Kidney (tissue), 14 donors: ENCODE data around the gene PLEKHM3. TPM values are rescaled to one million over a fixed set of nuclear protein-coding genes. Genes with fewer than 3 reads are reported as not detected.
A peak's percentile ranks its signal among the peaks of the same experiment; 100 is the strongest.

ENCODE experiments used
- DNase-seq, 5 donors: peaks; one replicate each; pipeline ENCODE4 v3.0.0-alpha.2; 2013 to 2020
- FAIRE-seq: peaks from 2 replicates; lab custom pipeline; 2012; peaks lifted over from hg19 to GRCh38; lab: Jason Lieb, UNC
- H3K27ac ChIP-seq, 2 donors: one replicate each; pipeline ENCODE4 v1.7.0; 2013; ENCODE audit warnings: low read depth in 2 of 2, low read length in 2 of 2, inconsistent platforms in 1 of 2
- H3K27me3 ChIP-seq: one replicate; pipeline ENCODE4 v1.7.1; 2013; ENCODE audit warnings: low read length, inconsistent platforms; ENCODE audit not compliant: control insufficient read depth, insufficient read depth
- H3K36me3 ChIP-seq, 3 donors: one replicate each; pipeline versions ENCODE4 v1.7.0 to v1.7.1; 2013; ENCODE audit warnings: low read length in 3 of 3, control low read depth in 1 of 3, inconsistent platforms in 1 of 3; ENCODE audit not compliant: insufficient read depth in 3 of 3, control insufficient read depth in 2 of 3
- H3K4me1 ChIP-seq, 3 donors: one replicate each; pipeline versions ENCODE4 v1.7.0 to v1.7.1; 2013; ENCODE audit warnings: low read length in 3 of 3, inconsistent platforms in 1 of 3, low read depth in 1 of 3; ENCODE audit not compliant: control insufficient read depth in 2 of 3, insufficient read depth in 2 of 3
- H3K4me3 ChIP-seq, 3 donors: one replicate each; pipeline versions ENCODE4 v1.7.0 to v1.8.1; 2013; ENCODE audit warnings: low read length in 3 of 3, control low read depth in 1 of 3, inconsistent platforms in 1 of 3
- H3K9ac ChIP-seq, 3 donors: one replicate each; pipeline versions ENCODE4 v1.7.0 to v1.7.1; 2013; ENCODE audit warnings: low read length in 3 of 3, control low read depth in 1 of 3, inconsistent platforms in 1 of 3
- H3K9me3 ChIP-seq, 3 donors: one replicate each; pipeline versions ENCODE4 v1.7.0 to v1.7.1; 2013; ENCODE audit warnings: low read length in 3 of 3, control low read depth in 1 of 3, inconsistent platforms in 1 of 3; ENCODE audit not compliant: control insufficient read depth in 2 of 3, insufficient read depth in 1 of 3
- intact Hi-C: fragments of 100-400 bp; cut with DNase I; formaldehyde crosslinking; loops from one replicate; pipeline ENCODE4 v1.11.1; 2022
- polyA plus RNA-seq: library from polyadenylated mRNA; stranded (reverse); fragments of 350-450 nt; fragmentation: Illumina TruSeq; extraction: RNeasy Lipid Tissue Mini Kit (QIAGEN cat#74804); gene quantifications from one replicate; pipeline ENCODE4 v1.2.3, GENCODE V29; 2014; ENCODE audit warnings: low read depth, low replicate concordance; ENCODE audit not compliant: insufficient read depth
- total RNA-seq: library from RNA; stranded (reverse); fragmentation: NEBNext Ultra II Directional; extraction: Animal tissue kit (Norgen Biotek cat#: 25700); gene quantifications from one replicate; pipeline ENCODE4 v1.2.1, GENCODE V29; 2021
- TF ChIP-seq, protein P1 (sequence below): IDR thresholded peaks from 3 replicates; pipeline ENCODE4 v1.5.1; 2012; ENCODE audit warnings: mild to moderate bottlenecking, moderate library complexity, borderline replicate concordance; ENCODE audit not compliant: insufficient read depth; ENCODE audit errors: extremely low read depth
- donor health status: control.
- donor health status: control.
- donor health status: control.
- donor health status: control.
- donor health status: control.
- donor health status: DM: yes; HTN: yes; CAD: no.
- donor health status: Normal renal cell carcinoma (clear cell type).

Gene PLEKHM3
- total and polyA plus RNA-seq, 2 donors from 2014 or later, result 4.2 to 13.5 TPM

DNA sequence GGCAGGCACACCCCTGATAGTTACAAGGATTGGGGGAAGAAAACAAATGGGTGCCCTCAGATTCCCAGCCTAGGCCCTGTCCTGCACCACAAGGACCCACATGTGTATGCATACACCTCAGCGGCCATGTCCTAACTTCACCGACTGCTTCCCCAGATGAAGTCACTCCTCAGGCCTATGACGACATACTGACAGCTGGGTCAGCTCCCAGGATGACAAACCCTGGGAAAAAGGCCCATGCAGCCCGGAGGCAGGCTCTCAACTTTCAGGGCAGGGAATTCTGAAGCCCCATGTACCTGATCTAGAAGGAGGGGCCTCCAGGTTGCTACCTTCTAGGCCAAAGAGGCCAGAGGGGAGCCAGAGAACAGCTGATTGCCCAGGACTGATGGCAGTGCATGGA is 11.0 kb upstream of the PLEKHM3 start:
- H3K27ac ChIP-seq, result no peak overlapping the region
- FAIRE-seq (no peak), DNase-seq (no peak)
- no peaks in the 10 kb centered on the region for H3K27me3 ChIP-seq
- TF ChIP-seq, protein P1, sequence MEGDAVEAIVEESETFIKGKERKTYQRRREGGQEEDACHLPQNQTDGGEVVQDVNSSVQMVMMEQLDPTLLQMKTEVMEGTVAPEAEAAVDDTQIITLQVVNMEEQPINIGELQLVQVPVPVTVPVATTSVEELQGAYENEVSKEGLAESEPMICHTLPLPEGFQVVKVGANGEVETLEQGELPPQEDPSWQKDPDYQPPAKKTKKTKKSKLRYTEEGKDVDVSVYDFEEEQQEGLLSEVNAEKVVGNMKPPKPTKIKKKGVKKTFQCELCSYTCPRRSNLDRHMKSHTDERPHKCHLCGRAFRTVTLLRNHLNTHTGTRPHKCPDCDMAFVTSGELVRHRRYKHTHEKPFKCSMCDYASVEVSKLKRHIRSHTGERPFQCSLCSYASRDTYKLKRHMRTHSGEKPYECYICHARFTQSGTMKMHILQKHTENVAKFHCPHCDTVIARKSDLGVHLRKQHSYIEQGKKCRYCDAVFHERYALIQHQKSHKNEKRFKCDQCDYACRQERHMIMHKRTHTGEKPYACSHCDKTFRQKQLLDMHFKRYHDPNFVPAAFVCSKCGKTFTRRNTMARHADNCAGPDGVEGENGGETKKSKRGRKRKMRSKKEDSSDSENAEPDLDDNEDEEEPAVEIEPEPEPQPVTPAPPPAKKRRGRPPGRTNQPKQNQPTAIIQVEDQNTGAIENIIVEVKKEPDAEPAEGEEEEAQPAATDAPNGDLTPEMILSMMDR, result no peak
- no peaks in the 10 kb centered on the region for H3K9me3 ChIP-seq
- intact Hi-C loops, result loop anchor here (10.0 kb wide), 1 partner anchor 292 kb away; no protein-coding TSS in a partner anchor
- H3K4me1 ChIP-seq, result no peaks in the 10 kb centered on the region
- H3K36me3 ChIP-seq, result no peaks in the 10 kb centered on the region
- no peak overlapping the region for H3K9ac ChIP-seq
- no peak overlapping the region for H3K4me3 ChIP-seq

GRCh38 chr2:208034503-208035140 is 9.3 kb upstream of the PLEKHM3 start:
- no peak for FAIRE-seq
- Histone ChIP-seq H3K27me3 (no peaks in the 10 kb centered on the region), H3K9ac (no peak overlapping the region), H3K36me3 (no peaks in the 10 kb centered on the region), H3K9me3 (no peaks in the 10 kb centered on the region), H3K4me3 (no peak overlapping the region), H3K27ac (no peak overlapping the region), H3K4me1 (no peaks in the 10 kb centered on the region)
- DNase-seq, result no peak
- intact Hi-C loops, result loop anchor here (10.0 kb wide), 1 partner anchor 290 kb away; no protein-coding TSS in a partner anchor
- TF ChIP-seq, protein P1, result no peak

- TF ChIP-seq, protein P1, result peak; percentile 45
- intact Hi-C loops, result loop anchor here (10.0 kb wide), 1 partner anchor 289 kb away; no protein-coding TSS in a partner anchor
- Histone ChIP-seq H3K4me1 (no peaks in the 10 kb centered on the region), H3K27ac (no peak overlapping the region), H3K27me3 (no peaks in the 10 kb centered on the region), H3K9ac (no peak overlapping the region), H3K9me3 (no peaks in the 10 kb centered on the region), H3K36me3 (no peaks in the 10 kb centered on the region), H3K4me3 (no peak overlapping the region)
- no peak for FAIRE-seq
- DNase-seq, result peak in 3 of 5 donors; percentile 14 to 51 (median 25)
Observed at GRCh38 chr2:208033701-208034502, 8.6 kb upstream of the PLEKHM3 start.
